ENCODE data around the gene SLC41A3. TPM values are rescaled to one million over a fixed set of nuclear protein-coding genes. Genes with fewer than 3 reads are reported as not detected.

The SLC41A3 gene
- total RNA-seq, 4 donors from 2014 or later, result 21.8 to 31.9 (median 31.1) TPM

DNA sequence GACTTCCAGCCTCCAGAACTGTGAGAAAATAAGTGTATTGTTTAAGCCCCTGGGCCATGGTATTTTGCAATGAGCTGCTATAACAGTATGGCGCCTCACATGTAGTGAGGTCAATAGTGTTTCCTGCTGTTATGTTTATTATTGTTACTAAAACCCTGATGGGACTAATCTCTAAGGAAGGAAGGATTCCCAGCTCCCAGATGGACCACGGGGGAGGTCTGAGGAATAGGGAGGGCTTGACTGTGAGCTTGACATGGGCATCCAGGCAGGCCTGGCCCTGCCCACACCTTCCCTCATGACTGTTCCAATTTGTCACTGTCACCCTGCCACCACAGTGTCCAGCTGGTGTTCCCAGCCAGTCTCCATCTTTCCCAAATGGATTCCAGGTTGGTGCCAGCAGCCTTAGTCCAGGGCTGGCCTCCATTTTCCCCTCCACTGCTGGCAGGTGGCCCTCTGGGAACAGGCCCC, 14.5 kb upstream of the SLC41A3 start:
- TF ChIP-seq, protein P1, sequence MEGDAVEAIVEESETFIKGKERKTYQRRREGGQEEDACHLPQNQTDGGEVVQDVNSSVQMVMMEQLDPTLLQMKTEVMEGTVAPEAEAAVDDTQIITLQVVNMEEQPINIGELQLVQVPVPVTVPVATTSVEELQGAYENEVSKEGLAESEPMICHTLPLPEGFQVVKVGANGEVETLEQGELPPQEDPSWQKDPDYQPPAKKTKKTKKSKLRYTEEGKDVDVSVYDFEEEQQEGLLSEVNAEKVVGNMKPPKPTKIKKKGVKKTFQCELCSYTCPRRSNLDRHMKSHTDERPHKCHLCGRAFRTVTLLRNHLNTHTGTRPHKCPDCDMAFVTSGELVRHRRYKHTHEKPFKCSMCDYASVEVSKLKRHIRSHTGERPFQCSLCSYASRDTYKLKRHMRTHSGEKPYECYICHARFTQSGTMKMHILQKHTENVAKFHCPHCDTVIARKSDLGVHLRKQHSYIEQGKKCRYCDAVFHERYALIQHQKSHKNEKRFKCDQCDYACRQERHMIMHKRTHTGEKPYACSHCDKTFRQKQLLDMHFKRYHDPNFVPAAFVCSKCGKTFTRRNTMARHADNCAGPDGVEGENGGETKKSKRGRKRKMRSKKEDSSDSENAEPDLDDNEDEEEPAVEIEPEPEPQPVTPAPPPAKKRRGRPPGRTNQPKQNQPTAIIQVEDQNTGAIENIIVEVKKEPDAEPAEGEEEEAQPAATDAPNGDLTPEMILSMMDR (IDR thresholded peaks at IDR 0.05; ENCODE audit: low read depth), result no peak

DNA sequence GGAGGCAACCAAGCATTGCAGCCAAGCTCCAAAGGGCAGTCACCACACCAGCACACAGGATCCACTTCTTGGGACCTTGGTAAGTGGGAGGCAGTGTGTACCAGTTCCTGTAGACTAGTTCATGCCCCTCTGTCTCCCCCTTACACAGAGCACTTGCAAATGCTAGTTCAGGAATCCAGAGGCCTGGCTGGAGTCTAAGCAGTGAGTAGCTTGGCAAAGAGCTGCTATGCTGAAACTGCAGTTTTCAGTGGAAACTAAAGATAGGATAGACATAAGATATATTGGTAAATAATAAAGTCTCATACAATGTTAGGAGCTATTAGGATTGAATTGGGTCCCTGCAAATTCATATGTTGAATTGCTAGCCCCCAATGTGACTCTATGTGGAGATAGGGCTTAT, 13.9 kb upstream of the SLC41A3 start:
- TF ChIP-seq, protein P1 (IDR thresholded peaks at IDR 0.05; ENCODE audit: low read depth), result no peak

DNA sequence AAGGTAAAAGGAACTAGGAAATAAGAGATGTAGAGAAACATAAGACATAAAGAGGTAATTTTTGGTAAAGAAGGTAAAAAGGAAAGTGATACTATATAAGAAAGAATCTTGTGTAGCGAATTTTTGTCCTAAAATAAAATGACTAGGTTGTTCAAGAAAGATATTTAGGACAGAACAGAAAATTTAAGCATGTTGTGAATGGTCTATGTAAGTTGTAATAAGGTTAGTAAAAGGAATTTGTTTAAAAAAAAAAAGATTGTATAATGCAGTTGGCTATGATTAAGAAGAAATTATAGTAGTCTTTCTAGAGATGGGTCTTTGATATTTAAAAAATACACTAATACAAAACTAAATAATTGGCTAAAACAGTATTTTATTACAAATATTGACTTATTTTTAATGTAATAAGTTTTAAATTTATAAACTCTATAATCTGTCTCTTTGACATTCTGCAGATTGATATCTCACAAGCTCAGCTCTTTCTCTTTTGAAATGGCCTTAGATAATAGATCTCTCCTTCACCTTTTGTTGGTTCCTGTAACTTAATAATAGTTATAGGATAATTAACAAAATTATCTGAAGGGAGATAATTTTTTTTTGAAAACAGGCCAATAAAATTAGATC, 3.7 kb upstream of the SLC41A3 start:
- TF ChIP-seq, protein P1 (IDR thresholded peaks at IDR 0.05; ENCODE audit: low read depth), result no peak

DNA sequence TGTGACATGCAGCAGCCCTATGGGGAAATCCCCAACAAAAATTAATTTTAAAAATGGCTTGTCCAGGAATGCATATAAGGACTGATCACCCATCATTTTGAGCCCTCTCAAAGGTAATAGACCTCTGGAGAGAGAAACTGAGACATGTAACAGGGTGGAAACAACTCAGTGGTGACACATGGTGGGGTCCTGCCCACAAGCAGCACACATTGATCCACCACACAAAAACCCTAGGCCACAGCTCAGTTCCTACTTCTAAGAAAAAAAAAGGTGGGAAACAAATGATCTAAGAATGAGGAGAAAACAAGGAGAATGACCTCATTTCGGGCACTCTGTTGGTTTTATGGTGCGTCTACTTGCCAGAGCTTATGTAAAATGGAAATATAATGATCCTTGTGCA, 1.9 kb upstream of the SLC41A3 start:
- TF ChIP-seq, protein P1 (IDR thresholded peaks at IDR 0.05; ENCODE audit: low read depth), result no peak

DNA sequence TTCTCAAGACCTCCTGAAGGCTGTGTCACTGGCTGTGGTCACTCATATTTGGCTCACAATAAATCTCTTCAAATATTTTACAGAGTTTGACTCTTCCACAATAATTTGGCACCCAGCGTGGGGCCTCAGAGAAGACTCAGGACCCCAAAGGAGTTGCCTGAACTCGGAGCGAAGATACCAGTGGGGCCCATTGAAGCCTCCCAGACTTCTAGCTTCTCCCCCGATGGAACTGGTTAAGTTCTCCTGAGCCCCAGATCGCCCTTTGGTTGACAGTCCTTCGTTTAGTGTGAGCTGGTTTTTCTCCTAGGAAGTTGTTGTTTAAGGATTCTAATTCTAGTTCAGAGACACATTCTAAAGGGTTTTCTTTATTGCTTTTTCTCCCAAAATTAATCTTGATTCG, 1.4 kb upstream of the SLC41A3 start:
- TF ChIP-seq, protein P1 (IDR thresholded peaks at IDR 0.05; ENCODE audit: low read depth), result no peak

DNA sequence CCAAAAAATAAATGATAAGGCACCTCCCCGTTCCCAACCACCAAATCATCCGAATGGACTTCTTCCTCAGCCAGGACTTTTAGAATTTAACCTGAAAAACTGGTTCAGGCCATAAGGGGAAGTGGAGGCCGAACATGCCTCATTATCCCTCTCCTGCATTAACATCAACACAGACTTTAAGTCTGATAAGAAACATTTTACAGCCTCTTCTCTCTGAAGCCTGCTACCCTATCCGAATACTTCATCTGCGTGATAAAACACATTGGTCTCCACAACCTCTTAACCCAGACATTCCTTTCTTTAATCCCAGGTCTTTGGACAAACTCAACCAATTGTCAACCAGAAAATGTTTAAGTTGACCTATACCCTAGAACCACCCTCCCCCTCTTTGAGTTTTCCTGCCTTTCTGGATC, 850 bp upstream of the SLC41A3 start:
- TF ChIP-seq, protein P1 (IDR thresholded peaks at IDR 0.05; ENCODE audit: low read depth), result no peak

DNA sequence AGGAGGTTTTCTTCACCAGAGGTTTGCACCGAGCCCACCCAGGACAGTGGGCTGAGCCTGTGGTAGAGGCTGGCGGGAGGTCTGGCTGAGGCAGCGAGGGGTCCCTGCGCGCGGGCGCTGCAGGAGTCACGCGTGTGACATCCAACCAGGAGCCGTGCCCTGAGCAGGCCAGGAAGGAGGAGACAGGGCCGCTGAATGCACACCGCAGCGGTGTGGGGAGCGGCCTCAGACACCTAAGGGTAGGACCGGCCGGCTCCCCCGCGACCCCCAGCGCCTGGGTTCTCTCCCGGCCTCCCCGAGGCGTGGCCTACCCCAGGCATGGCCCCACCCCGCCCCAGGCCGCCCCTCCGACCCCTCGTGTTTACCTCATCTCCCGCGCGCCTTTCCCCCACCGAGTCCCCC, 412 bp downstream of the SLC41A3 start:
- TF ChIP-seq, protein P1 (IDR thresholded peaks at IDR 0.05; ENCODE audit: low read depth), result no peak

All from subcutaneous adipose tissue (tissue), 4 donors.